Fibroblast of lung (primary cell): ENCODE measurements around the gene CPA4.

Experiments used
- CTCF ChIP-seq, 2 donors: IDR thresholded peaks in 1 of 2; conservative IDR thresholded peaks in 1 of 2; 1 replicate in 1 of 2; 2 replicates in 1 of 2; pipeline ENCODE4 v1.5.1; 2011 to 2012; ENCODE audit warnings: low read length in 2 of 2, control low read depth in 1 of 2, inconsistent platforms in 1 of 2, low read depth in 1 of 2, mild to moderate bottlenecking in 1 of 2
- EZH2 ChIP-seq: IDR thresholded peaks from 2 replicates; pipeline ENCODE4 v1.5.1; 2012; ENCODE audit warnings: low read length, control low read depth, mild to moderate bottlenecking; ENCODE audit errors: missing control alignments

- TF ChIP-seq CTCF (conservative IDR thresholded peaks at IDR 0.05 in 1 of 2, IDR thresholded peaks at IDR 0.05 in 1 of 2; ENCODE audit: low read depth in 1 of 2, low read length in 2 of 2) (no peak), EZH2 (no peak)
These were observed at the start of gene CPA4 for GRCh38 chr7:130292682-130293257.
